ENCODE measurements around the gene BHMT. TPM values are rescaled to one million over a fixed set of nuclear protein-coding genes. Genes with fewer than 3 reads are reported as not detected.

Gene BHMT
- total RNA-seq, 1 experiment from 2014 or later = 0.72 TPM

GRCh38 chr5:79091064-79091463 is 20.5 kb upstream of the BHMT start:
- Histone ChIP-seq H3K9me3 (ENCODE audit: control insufficient read depth, low read depth, low read length) (no peaks in the 10 kb centered on the region), H3K4me2 (ENCODE audit: insufficient read depth, insufficient read length, low read length) (no peak overlapping the region), H3K14ac (ENCODE audit: insufficient read depth, low read length) (no peak overlapping the region), H2BK20ac (ENCODE audit: low read depth, low read length, poor library complexity, severe bottlenecking) (no peak overlapping the region), H3K4ac (ENCODE audit: low read depth, low read length) (no peak overlapping the region), H4K5ac (ENCODE audit: insufficient read length, low read depth, low read length) (no peak overlapping the region), H4K20me1 (ENCODE audit: control insufficient read depth, insufficient read depth, insufficient read length) (no peaks in the 10 kb centered on the region), H2AK5ac (ENCODE audit: insufficient read length, low read length) (no peak overlapping the region), H3T11ph (ENCODE audit: low read length) (no peak overlapping the region), H2BK15ac (ENCODE audit: low read depth, low read length) (no peak overlapping the region), H3K23me2 (ENCODE audit: insufficient read length, low read depth, low read length, poor library complexity, severe bottlenecking) (no peaks in the 10 kb centered on the region), H3K4me1 (ENCODE audit: insufficient read depth, low read length) (no peaks in the 10 kb centered on the region), H3K27ac (ENCODE audit: insufficient read length, low read depth, low read length) (no peak overlapping the region), H2BK5ac (ENCODE audit: insufficient read length, low read length) (no peak overlapping the region), H4K8ac (replicated peaks; ENCODE audit: insufficient read length, low read depth, low read length) (no peak overlapping the region), H3K27me3 (ENCODE audit: insufficient read depth, low read length) (no peaks in the 10 kb centered on the region), H2BK12ac (ENCODE audit: insufficient read length, low read depth, low read length) (no peak overlapping the region), H3K79me2 (ENCODE audit: insufficient read depth, low read length) (no peaks in the 10 kb centered on the region), H2BK120ac (ENCODE audit: low read depth, low read length, poor library complexity, severe bottlenecking) (no peak overlapping the region), H3K56ac (ENCODE audit: insufficient read length, low read depth, low read length) (no peak overlapping the region), H3K23ac (ENCODE audit: insufficient read length, low read depth, low read length) (no peak overlapping the region), H3K9ac (ENCODE audit: extremely low read depth, insufficient read length, low read length) (no peak overlapping the region), H3K79me1 (ENCODE audit: insufficient read depth, low read depth, low read length, poor library complexity, severe bottlenecking) (no peaks in the 10 kb centered on the region), H4K91ac (ENCODE audit: insufficient read length, low read depth, low read length) (no peak overlapping the region), H2AFZ (ENCODE audit: low read length) (no peak overlapping the region), H3K18ac (ENCODE audit: insufficient read length, low read depth, low read length) (no peak overlapping the region)
- no peak for DNase-seq
- Mint-ChIP-seq H3K36me3 (ENCODE audit: insufficient read depth in 1 of 3, low read depth in 3 of 3) (peaks cover 0 to 3% (median 0%) of the 10 kb centered on the region in 3 experiments; a peak in 1 of 7 replicates), H3K27ac (no peak overlapping the region), H3K27me3 (ENCODE audit: low read depth) (no peaks in the 10 kb centered on the region), H3K4me3 (no peak overlapping the region), H3K4me1 (peaks cover 5% of the 10 kb centered on the region in 2 experiments; a peak in 3 of 4 replicates), H3K9me3 (peaks cover 2 to 4% of the 10 kb centered on the region in 2 experiments; a peak in 3 of 5 replicates)
- no peak for TF ChIP-seq CTCF (conservative IDR thresholded peaks at IDR 0.05)
- WGBS (ENCODE audit: extremely low coverage, insufficient read length, low lambda C conversion rate) = no CpG with 5 or more reads among the region's 3 CpGs
